ENCODE data around the gene LACTB.

The LACTB gene

DNA sequence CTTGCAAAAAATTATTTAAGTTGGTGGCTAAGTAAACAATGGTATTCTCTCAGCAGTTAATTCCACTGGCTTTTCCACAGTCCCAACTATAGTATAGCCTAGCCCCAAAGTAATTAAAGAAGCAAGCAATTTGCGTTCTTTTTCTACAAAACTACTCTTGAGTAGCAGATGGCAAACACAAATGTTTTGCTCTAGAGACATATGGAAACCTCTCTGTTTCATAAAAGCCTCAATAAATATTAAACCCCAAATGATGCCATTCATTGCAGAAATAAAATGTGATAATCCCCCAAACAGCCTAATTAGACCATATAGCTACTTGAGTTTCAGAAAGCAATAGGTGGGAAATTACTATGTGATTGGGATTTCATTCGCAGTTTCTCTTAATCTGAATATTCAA lies 59.1 kb downstream of the LACTB start:
- DNase-seq: no peak

DNA sequence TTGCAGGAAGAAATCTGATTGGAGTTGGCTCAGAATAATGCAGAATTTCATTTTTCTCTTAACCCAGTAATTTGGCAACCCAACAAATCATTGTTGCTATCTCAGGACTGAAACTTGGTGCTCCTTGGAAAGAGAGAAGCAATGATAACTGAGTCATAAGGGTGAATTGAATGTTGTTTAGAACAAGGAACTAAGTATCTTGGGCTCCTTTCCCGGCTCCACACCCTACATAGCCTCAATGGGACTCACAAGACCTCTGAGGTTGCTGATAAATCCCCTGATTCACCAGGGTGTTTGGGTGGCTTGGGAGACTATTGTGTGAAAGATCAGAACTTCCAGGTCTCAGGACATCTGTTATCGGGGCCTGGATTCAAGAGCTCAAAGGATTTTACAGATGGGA lies 60.0 kb downstream of the LACTB start:
- DNase-seq: no peak

DNA sequence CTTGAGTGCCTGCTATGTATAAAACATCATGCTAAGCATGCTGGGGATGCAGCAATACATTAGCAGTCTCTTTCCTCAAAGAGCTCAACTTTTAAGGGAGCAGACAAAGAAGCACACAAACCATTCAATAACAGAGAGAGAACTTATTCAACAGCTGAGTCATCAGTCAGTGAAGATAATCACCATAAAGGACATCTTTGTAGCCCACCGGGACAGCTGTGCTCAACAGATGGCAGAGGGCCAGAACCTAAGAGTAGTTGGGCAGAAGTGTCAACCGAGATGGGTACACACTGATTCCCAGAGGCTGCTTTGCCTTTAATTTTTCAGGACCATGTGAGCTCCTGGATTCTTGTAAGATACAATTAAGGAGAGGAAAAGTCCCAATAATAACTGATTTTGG lies 63.5 kb downstream of the LACTB start:
- no peak for DNase-seq

DNA sequence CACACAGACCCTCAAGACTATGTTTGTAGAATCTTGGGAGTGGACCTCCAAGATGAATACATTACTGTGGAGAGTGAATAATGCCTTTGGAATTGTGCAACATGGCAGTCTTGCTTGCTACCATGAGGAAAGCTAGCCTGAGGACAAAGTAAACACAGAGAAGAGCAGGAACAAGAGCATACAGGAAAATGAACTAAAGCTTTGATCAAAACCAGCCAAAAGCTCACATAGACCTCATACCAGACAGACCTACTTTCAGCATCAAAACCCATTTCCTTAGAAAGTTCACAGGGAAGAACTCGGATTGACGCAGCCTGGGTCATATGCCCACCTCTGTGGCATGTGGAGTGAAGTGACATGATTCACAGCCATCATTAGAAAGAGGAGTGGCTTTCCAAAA lies 64.4 kb downstream of the LACTB start:
- DNase-seq: no peak

DNA sequence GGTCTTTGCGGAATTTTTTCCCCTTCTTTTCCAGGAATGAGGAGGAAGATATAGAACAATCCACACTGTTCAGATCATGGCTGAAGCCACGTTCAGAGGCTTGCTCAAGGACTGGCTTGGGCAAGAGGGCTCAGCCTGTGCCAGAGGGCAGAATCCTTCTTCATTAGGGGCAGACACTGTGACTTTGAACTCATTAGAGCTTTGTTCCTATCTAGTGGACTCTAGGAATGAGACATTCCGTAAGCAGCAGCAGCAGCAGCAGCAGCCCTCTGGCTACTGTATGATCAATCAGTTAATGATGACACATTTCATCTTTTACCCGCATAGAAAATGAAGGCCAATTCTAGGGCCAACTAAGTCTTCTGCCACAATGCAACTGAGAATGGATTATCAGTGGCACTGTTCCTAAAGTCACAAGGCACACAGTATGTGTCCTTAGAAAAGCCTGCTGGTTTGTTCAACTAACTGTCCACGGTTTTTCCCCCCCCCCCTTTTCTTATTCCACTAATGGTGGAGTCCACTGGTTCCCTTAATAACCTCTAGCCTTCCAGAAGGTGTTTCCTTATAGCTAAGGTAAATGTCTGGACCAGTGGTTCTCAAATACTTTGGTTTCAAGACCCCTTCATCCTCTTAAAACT lies 66.0 kb downstream of the LACTB start:
- no peak for DNase-seq

DNA sequence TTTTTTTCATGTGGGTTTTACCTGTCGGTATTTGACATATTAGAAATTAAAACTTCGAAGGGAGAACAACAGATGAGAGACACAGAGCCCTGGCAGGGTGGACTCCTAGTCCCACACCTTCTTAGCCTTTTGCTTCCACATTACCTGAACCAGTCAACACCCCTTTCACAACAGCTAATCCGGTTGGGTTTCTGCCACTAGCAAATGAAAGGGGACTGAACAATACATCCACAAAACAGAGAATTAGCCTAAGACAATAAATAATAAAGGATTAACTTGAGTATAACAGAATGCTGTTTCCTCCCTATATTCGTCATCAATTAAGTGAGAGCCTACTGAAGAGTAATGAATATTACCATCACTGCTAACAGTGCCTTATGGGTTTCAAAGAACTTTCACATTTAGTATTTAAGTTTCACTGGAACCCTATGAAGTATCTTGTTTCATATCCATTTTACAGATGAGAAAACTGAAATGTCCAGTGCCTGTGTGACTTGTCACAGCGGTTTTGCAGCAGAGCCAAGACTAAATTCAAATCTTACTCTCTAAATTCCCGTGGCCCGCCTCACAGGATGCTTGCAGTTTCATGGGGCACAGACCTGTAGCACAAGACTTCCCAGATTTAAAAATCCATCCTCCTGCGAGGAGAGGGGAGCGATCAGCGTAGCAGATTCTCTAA lies 66.7 kb downstream of the LACTB start:
- no peak for DNase-seq

DNA sequence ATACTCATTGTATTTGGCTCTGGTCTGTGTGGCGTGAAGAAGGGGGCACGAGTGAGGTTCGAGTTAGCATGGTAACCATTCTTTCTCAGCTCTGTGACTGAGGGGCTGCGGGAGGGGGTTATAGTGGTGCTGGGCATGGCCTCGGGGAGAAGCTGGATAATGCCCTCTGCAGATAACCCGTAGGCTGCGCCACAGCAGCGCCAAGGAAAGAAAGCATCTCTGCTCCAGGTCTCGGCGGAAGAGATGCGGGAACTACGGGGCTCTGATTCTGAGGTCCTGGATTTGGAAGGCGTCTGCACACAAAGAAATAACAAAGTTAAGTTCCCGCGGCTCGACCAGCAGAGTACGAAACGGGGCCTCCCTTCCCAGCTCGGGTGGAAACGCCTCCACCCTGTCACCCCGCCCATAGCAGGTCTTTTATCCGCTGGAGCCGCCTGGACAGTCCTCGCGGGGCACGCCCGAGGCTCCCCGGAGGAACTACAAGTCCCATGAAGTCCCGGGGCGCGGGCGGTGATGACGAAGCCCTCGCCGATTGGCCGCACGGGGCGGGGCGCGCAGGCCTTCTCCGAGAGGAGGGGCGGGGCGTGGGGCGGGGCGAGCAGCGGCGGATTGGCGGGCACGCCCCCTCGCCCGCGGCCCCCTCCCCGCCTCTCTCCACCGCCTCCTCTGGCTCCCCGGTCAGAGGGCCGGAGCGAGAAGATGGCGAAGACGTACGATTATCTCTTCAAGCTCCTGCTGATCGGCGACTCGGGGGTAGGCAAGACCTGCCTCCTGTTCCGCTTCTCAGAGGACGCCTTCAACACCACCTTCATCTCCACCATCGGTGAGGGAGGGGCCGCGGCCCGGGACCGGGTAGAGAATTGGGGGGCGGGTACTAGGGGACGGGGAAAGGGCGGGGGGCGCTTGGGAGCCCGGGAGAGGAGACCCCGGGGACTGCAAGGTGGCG lies 67.5 kb downstream of the LACTB start, which contains the start of gene RAB8B:
TSS of gene RAB8B (plus strand) at position 681 of the 946 bp plus-strand sequence. CDS start at position 700, 19 bp downstream.
- peak; percentile 94 for DNase-seq

DNA sequence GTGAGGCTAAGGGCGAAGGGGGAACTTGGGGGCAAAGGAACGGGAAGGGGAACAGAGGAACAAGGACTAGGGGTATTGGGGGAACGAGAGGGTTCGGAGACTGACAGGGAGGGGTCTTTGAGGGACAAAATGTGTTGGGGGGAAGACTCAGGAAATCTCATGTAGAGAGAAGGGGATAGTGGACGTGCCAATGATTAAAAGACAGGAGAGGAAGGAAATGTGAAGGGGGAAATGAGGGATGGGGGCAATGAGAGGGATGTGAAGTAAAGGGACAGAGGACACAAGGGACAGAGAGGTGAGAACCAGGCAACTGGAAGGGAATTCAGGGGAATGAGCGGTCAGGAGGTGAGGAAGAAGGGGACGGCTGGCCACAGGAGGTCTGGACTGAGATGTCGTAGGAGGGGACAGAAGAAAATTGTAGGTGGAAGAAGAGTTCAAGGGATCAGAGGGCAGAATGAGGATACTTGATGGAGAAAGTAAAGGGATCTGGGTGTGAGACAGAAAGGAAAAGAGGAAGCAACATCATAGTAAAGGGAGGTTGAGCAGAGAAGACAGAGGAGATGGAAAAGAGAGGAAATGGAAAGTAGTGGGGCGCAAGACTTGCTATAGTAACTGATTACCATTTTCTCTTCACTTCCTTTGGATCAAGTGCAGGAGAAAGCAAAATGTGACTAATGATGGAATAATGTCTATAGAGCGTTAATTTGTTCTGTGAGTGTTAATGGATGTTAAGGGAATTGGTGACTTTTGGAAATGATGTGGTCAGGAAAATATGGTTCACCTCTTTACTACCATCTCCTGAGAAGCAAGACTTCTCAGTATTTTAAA lies 68.5 kb downstream of the LACTB start:
- no peak for DNase-seq

DNA sequence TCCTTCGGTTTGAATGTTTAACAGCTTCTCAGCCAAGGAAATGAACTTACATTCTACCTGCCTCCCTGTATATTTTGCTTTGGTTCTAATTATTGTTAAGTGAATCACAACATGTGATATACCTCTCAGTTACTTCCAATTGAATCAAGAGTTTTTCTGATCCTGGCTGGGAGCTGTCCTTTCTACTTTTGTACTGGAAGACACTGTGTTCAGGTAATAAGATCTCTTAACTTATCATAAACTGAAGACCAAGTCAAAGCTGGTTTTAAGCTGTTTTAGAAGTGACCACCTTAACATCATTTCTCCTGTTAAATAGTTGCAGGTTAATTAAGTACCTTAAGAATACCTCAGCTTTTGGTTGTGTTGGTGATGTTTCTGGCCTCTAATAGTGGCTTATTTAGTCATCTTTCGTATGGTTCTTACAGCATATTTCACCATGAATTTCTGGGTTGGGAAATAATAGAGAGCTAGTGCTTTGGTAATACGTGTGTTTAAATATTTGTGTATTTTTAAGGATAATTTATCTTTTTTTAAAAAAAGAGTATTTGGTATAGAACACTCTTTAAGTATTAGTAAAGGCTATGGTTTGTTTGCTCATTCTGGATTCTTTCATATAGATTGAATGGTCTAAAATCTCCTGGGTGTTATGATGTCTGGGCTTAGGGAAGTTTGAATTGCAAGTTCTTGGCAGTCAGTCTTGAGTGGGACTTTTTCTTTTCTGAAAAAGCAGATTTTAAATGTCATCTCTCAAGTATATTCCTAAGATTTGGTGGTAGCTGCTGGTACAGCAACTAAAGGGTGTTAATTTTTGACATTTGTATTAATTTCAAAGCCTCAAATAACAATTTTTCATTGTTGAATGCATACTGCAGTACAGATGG lies 69.3 kb downstream of the LACTB start:
- DNase-seq: no peak
